DOHH2 (cell line): Measurements from ENCODE around the gene ADCY1.

Experiments
- H3F3A ChIP-seq: fragments of 200-600 bp; sonication (generic), shearing (Covaris generic); 2 replicates; pipeline ENCODE4 v1.6.0; 2016; ENCODE audit warnings: antibody characterized with exemption, mild to moderate bottlenecking; ENCODE audit not compliant: control insufficient read depth, insufficient read depth
- H3K27ac ChIP-seq: fragments of 200-600 bp; sonication (generic); 2 replicates; pipeline ENCODE4 v1.5.1; 2014; ENCODE audit warnings: low read depth, mild to moderate bottlenecking, low read length, moderate library complexity
- H3K27me3 ChIP-seq: fragments of 200-600 bp; sonication (generic); 2 replicates; pipeline ENCODE4 v1.6.1; 2014; ENCODE audit warnings: mild to moderate bottlenecking, low read length, mixed read lengths; ENCODE audit not compliant: control insufficient read depth
- H3K36me3 ChIP-seq: fragments of 200-600 bp; sonication (generic); 2 replicates; pipeline ENCODE4 v1.6.1; 2014; ENCODE audit warnings: mild to moderate bottlenecking, low read length, moderate library complexity, mixed read lengths; ENCODE audit not compliant: control insufficient read depth
- H3K4me1 ChIP-seq: fragments of 200-600 bp; sonication (generic); 2 replicates; pipeline ENCODE4 v1.6.1; 2014; ENCODE audit warnings: mild to moderate bottlenecking, low read length, mixed read lengths; ENCODE audit not compliant: control insufficient read depth
- H3K4me2 ChIP-seq: fragments of 200-600 bp; sonication (generic); 2 replicates; pipeline ENCODE4 v1.6.0; 2014; ENCODE audit warnings: mild to moderate bottlenecking, low read length, moderate library complexity
- H3K4me3 ChIP-seq: fragments of 200-600 bp; sonication (generic); 2 replicates; pipeline ENCODE4 v1.5.1; 2014; ENCODE audit warnings: mild to moderate bottlenecking, low read length, mixed read lengths
- H3K79me2 ChIP-seq: fragments of 200-600 bp; sonication (generic); 2 replicates; pipeline ENCODE4 v1.6.1; 2014; ENCODE audit warnings: mild to moderate bottlenecking, low read length, mixed read lengths; ENCODE audit not compliant: control insufficient read depth
- H3K9me2 ChIP-seq: fragments of 200-600 bp; sonication (generic); replicated peaks from 2 replicates; pipeline ENCODE4 v1.6.1; 2014; ENCODE audit warnings: mild to moderate bottlenecking, low read length, mixed read lengths; ENCODE audit not compliant: control insufficient read depth
- H3K9me3 ChIP-seq: fragments of 200-600 bp; sonication (generic); 2 replicates; pipeline ENCODE4 v1.6.1; 2014; ENCODE audit warnings: antibody characterized with exemption, low read length, mixed read lengths; ENCODE audit not compliant: control insufficient read depth, insufficient read depth
- H4K20me1 ChIP-seq: fragments of 200-600 bp; sonication (generic); 2 replicates; pipeline ENCODE4 v1.6.0; 2014; ENCODE audit warnings: low read depth, mild to moderate bottlenecking, antibody characterized with exemption, low read length, moderate library complexity; ENCODE audit not compliant: control insufficient read depth, insufficient read depth
- EZH2phosphoT487 ChIP-seq: fragments of 200-600 bp; sonication (generic); IDR thresholded peaks from 2 replicates; pipeline ENCODE4 v1.6.1; 2017; ENCODE audit warnings: borderline replicate concordance, mild to moderate bottlenecking, antibody characterized with exemption, low read length, moderate library complexity, mixed read lengths
- TF ChIP-seq, protein P1 (sequence below): fragments of 200-600 bp; sonication (generic); IDR thresholded peaks from one replicate; pipeline ENCODE4 v1.5.1; 2014; ENCODE audit warnings: antibody characterized with exemption, mild to moderate bottlenecking, low read depth, low read length; ENCODE audit not compliant: poor library complexity, severe bottlenecking

Gene ADCY1

DNA sequence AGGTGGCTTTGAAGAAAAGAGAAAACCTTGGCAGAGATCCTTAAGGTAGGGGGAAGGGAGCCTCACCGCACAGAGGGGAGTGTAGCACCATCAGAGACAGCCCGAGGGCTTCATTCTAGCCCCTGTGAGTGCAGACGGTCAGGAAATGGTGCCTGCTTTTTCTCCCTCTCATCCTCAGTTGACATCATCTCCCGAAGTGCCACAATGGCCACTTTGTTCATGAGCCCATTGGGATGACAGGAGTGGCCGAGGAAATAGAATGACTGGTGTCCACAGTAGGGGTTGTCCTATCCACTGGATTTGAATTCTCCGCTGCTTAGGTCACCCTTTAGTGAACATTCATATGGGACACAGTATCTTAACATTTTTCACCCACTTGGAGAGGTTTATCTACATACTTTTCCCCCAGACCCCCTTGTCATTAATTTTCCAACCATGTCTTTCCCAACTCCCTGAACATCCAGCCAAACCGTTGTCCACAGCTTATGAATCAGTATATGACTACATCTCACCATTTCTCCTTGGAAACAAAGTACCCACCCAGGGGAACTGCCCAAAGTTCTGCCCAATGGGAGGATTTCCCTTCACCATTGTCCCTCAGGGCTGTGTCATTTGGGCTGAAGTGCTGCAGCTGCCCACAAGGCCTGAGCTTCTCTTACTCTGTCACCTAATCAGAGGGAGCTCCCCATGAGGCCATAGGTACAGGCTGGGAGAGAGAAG lies 108.8 kb downstream of the ADCY1 start:
- Histone ChIP-seq H3K4me2 (no peak overlapping the region), H3K36me3 (no peaks in the 10 kb centered on the region)

DNA sequence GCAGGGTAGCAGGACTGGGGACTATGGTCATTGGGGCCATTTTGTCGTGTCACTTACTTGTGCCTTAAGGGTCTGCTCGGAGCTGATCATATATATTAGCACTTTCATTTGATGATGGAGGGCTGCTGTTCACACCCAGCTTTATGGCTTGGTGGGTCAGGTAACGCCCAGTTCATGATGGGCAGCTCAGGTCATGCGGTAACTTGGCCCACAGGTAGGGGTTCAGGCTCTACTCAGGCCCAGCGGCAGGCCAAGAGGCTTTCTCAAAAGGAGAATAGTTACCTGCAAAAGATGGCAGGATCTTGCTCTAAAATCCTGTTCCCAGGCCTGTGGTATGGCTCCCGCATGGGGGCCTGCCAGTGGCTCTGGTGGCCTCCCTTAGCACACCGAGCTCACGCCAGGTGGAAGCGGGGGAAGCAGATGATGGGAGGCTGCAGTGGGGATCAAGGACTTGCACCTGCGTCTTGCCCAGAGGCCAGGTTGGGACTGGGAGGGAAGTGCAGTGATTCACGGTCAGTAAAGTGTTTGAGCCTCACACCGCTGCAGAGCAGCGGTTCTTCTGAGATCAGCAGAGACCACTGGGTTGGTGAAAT lies 109.5 kb downstream of the ADCY1 start:
- Histone ChIP-seq H3K79me2 (no peaks in the 10 kb centered on the region), H3F3A (no peaks in the 10 kb centered on the region), H3K9me2 (no peaks in the 10 kb centered on the region), H3K9me3 (no peaks in the 10 kb centered on the region), H3K27ac (no peak overlapping the region), H3K4me2 (no peak overlapping the region), H4K20me1 (no peaks in the 10 kb centered on the region), H3K4me1 (no peaks in the 10 kb centered on the region), H3K36me3 (no peaks in the 10 kb centered on the region), H3K4me3 (no peak overlapping the region), H3K27me3 (no peaks in the 10 kb centered on the region)
- TF ChIP-seq, protein P1, sequence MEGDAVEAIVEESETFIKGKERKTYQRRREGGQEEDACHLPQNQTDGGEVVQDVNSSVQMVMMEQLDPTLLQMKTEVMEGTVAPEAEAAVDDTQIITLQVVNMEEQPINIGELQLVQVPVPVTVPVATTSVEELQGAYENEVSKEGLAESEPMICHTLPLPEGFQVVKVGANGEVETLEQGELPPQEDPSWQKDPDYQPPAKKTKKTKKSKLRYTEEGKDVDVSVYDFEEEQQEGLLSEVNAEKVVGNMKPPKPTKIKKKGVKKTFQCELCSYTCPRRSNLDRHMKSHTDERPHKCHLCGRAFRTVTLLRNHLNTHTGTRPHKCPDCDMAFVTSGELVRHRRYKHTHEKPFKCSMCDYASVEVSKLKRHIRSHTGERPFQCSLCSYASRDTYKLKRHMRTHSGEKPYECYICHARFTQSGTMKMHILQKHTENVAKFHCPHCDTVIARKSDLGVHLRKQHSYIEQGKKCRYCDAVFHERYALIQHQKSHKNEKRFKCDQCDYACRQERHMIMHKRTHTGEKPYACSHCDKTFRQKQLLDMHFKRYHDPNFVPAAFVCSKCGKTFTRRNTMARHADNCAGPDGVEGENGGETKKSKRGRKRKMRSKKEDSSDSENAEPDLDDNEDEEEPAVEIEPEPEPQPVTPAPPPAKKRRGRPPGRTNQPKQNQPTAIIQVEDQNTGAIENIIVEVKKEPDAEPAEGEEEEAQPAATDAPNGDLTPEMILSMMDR = no peak
- no peak for TF ChIP-seq EZH2phosphoT487

More for the DNA sequence above, 108.8 kb downstream of the ADCY1 start:
- H3K9me2 ChIP-seq = no peaks in the 10 kb centered on the region
- no peaks in the 10 kb centered on the region for H3K27me3 ChIP-seq
- no peaks in the 10 kb centered on the region for H3K4me1 ChIP-seq
- no peaks in the 10 kb centered on the region for H3F3A ChIP-seq
- no peak overlapping the region for H3K27ac ChIP-seq
- TF ChIP-seq, protein P1 = no peak
- TF ChIP-seq EZH2phosphoT487 = no peak
- H4K20me1 ChIP-seq = no peaks in the 10 kb centered on the region
- H3K9me3 ChIP-seq = no peaks in the 10 kb centered on the region
- H3K79me2 ChIP-seq = no peaks in the 10 kb centered on the region
- H3K4me3 ChIP-seq = no peak overlapping the region

DNA sequence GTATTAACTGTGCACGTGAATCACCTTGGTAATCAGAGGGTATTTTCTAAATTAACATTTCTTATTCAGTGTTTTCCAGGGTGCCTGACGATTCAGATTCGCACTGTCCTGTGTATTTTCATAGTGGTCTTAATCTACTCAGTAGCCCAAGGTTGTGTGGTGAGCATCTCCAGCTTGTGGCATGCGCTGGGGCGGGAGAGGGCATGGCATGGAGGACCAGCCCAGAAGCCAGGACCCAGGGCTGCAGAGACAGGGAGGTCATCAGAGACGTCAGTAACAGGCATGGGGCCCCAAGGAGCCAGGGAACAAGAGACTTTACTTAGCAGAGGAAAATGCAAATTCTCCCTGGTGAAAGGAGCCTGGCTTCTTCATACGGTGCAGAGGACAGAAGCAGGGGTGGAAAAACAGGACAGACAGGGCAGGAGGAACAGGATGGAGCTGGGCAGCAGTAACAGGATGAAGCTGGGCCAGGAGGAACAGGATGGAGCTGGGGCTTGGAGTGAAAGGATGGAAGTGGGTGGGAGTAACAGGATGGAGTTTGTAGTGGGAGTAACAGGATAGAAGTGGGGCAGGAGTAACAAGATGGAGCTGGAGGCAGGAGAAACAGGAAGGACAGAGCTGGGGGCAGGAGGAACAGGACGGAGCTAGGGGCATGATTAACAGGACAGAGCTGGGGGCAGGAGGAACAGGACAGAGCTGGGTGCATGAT lies 110.9 kb downstream of the ADCY1 start:
- H3K4me3 ChIP-seq = no peak overlapping the region
- H3F3A ChIP-seq = no peaks in the 10 kb centered on the region
- H3K79me2 ChIP-seq = no peaks in the 10 kb centered on the region
- no peaks in the 10 kb centered on the region for H3K9me3 ChIP-seq
- H4K20me1 ChIP-seq = no peaks in the 10 kb centered on the region
- no peaks in the 10 kb centered on the region for H3K4me1 ChIP-seq
- no peaks in the 10 kb centered on the region for H3K36me3 ChIP-seq
- H3K9me2 ChIP-seq = no peaks in the 10 kb centered on the region
- H3K27me3 ChIP-seq = no peaks in the 10 kb centered on the region
- no peak for TF ChIP-seq EZH2phosphoT487
- TF ChIP-seq, protein P1 = no peak
- H3K27ac ChIP-seq = no peak overlapping the region
- no peak overlapping the region for H3K4me2 ChIP-seq
